Measurements from ENCODE around the gene DSTYK.
A peak's percentile ranks its signal among the peaks of the same experiment; 100 is the strongest.

The DSTYK gene

GRCh38 chr1:205211169-205211838, at the start of gene DSTYK:
TSS of gene DSTYK (minus strand) at chr1:205211702. CDS start at chr1:205211535, 167 bp downstream.
- no peak for TF ChIP-seq JUND (IDR thresholded peaks at IDR 0.05; ENCODE audit: low read depth)
- DNase-seq (ENCODE audit: low read depth in 1 of 2, low spot score in 1 of 2): peak; percentile 95 to 98
- in situ Hi-C loops (cut with HindIII; ENCODE audit: low pct_unique_long_range_greater_than_20kb, low sequenced_read_pairs): no loop called here

GRCh38 chr1:205259998-205260397, 48.5 kb upstream of the DSTYK start:
- no peak for DNase-seq (ENCODE audit: low read depth in 1 of 2, low spot score in 1 of 2)
- in situ Hi-C loops (cut with HindIII; ENCODE audit: low pct_unique_long_range_greater_than_20kb, low sequenced_read_pairs): no loop called here
- no peak for TF ChIP-seq JUND (IDR thresholded peaks at IDR 0.05; ENCODE audit: low read depth)

GRCh38 chr1:205259324-205259832, 47.9 kb upstream of the DSTYK start:
- DNase-seq (ENCODE audit: low read depth in 1 of 2, low spot score in 1 of 2): no peak
- no peak for TF ChIP-seq JUND (IDR thresholded peaks at IDR 0.05; ENCODE audit: low read depth)
- in situ Hi-C loops (cut with HindIII; ENCODE audit: low pct_unique_long_range_greater_than_20kb, low sequenced_read_pairs): no loop called here

GRCh38 chr1:205258719-205259118, 47.2 kb upstream of the DSTYK start:
- no peak for TF ChIP-seq JUND (IDR thresholded peaks at IDR 0.05; ENCODE audit: low read depth)
- no peak for DNase-seq (ENCODE audit: low read depth in 1 of 2, low spot score in 1 of 2)
- in situ Hi-C loops (cut with HindIII; ENCODE audit: low pct_unique_long_range_greater_than_20kb, low sequenced_read_pairs): no loop called here

- in situ Hi-C loops (cut with HindIII; ENCODE audit: low pct_unique_long_range_greater_than_20kb, low sequenced_read_pairs): no loop called here
- no peak for DNase-seq (ENCODE audit: low read depth in 1 of 2, low spot score in 1 of 2)
- no peak for TF ChIP-seq JUND (IDR thresholded peaks at IDR 0.05; ENCODE audit: low read depth)
These were observed 46.8 kb upstream of the DSTYK start for GRCh38 chr1:205258261-205258691.

GRCh38 chr1:205257735-205258134, 46.2 kb upstream of the DSTYK start:
- in situ Hi-C loops (cut with HindIII; ENCODE audit: low pct_unique_long_range_greater_than_20kb, low sequenced_read_pairs): no loop called here
- TF ChIP-seq JUND (IDR thresholded peaks at IDR 0.05; ENCODE audit: low read depth): no peak
- no peak for DNase-seq (ENCODE audit: low read depth in 1 of 2, low spot score in 1 of 2)

- DNase-seq (ENCODE audit: low read depth in 1 of 2, low spot score in 1 of 2): no peak
- in situ Hi-C loops (cut with HindIII; ENCODE audit: low pct_unique_long_range_greater_than_20kb, low sequenced_read_pairs): no loop called here
- TF ChIP-seq JUND (IDR thresholded peaks at IDR 0.05; ENCODE audit: low read depth): no peak
These were observed 45.6 kb upstream of the DSTYK start for GRCh38 chr1:205256951-205257625.

GRCh38 chr1:205255941-205256780, 44.7 kb upstream of the DSTYK start:
- DNase-seq (ENCODE audit: low read depth in 1 of 2, low spot score in 1 of 2): peak; percentile 91
- in situ Hi-C loops (cut with HindIII; ENCODE audit: low pct_unique_long_range_greater_than_20kb, low sequenced_read_pairs): no loop called here
- TF ChIP-seq JUND (IDR thresholded peaks at IDR 0.05; ENCODE audit: low read depth): no peak

GRCh38 chr1:205251576-205251975, 40.1 kb upstream of the DSTYK start:
- no peak for DNase-seq (ENCODE audit: low read depth in 1 of 2, low spot score in 1 of 2)
- no peak for TF ChIP-seq JUND (IDR thresholded peaks at IDR 0.05; ENCODE audit: low read depth)
- in situ Hi-C loops (cut with HindIII; ENCODE audit: low pct_unique_long_range_greater_than_20kb, low sequenced_read_pairs): no loop called here

GRCh38 chr1:205250699-205251098, 39.2 kb upstream of the DSTYK start:
- no peak for TF ChIP-seq JUND (IDR thresholded peaks at IDR 0.05; ENCODE audit: low read depth)
- DNase-seq (ENCODE audit: low read depth in 1 of 2, low spot score in 1 of 2): no peak
- in situ Hi-C loops (cut with HindIII; ENCODE audit: low pct_unique_long_range_greater_than_20kb, low sequenced_read_pairs): no loop called here

GRCh38 chr1:205249651-205250050, 38.1 kb upstream of the DSTYK start:
- no peak for DNase-seq (ENCODE audit: low read depth in 1 of 2, low spot score in 1 of 2)
- in situ Hi-C loops (cut with HindIII; ENCODE audit: low pct_unique_long_range_greater_than_20kb, low sequenced_read_pairs): no loop called here
- TF ChIP-seq JUND (IDR thresholded peaks at IDR 0.05; ENCODE audit: low read depth): no peak

GRCh38 chr1:205248793-205249601, 37.5 kb upstream of the DSTYK start:
- TF ChIP-seq JUND (IDR thresholded peaks at IDR 0.05; ENCODE audit: low read depth): no peak
- DNase-seq (ENCODE audit: low read depth in 1 of 2, low spot score in 1 of 2): no peak
- in situ Hi-C loops (cut with HindIII; ENCODE audit: low pct_unique_long_range_greater_than_20kb, low sequenced_read_pairs): no loop called here

Measured in T47D (cell line).